GM19324 (cell line): ENCODE measurements around the gene MAL.

Experiments used
- ATAC-seq: cut with Tn5 transposase; IDR thresholded peaks from one replicate; pipeline ENCODE4 v1.9.1; 2021; ENCODE audit warnings: mild to moderate bottlenecking, moderate library complexity; ENCODE audit not compliant: unreplicated experiment, low FRiP score

MAL gene

DNA sequence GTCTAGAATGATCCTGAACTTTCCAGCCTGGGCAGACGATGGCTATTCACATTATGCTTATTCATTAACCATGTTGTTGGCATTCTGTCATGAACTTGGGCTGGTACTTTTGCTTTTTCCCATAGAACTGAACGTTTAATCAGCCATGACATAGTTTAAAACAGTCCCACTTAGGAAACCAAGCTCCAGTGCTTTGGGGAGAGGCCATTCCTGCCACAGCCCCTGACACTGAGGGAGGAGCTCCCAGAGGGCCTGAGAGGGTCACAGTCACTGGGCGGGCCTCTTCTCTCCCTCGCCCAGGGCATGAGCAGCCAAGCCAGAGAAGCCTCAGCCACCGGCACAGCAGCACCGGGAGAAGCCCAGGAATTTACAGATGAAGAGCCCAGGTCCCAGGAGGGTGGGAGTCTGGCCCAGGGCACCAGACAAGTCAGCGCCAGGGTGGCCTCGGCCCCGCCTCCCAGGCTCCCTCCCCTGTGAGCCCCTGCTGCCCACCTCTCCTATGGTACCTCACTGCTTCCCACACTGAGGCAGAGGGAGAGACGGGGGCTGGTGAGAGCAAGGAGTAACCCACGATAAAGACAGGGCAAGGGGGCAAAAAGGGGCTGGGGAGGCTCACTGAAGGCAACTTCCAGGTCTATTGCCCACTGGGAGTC lies 33.6 kb downstream of the MAL start:
- ATAC-seq, result no peak

DNA sequence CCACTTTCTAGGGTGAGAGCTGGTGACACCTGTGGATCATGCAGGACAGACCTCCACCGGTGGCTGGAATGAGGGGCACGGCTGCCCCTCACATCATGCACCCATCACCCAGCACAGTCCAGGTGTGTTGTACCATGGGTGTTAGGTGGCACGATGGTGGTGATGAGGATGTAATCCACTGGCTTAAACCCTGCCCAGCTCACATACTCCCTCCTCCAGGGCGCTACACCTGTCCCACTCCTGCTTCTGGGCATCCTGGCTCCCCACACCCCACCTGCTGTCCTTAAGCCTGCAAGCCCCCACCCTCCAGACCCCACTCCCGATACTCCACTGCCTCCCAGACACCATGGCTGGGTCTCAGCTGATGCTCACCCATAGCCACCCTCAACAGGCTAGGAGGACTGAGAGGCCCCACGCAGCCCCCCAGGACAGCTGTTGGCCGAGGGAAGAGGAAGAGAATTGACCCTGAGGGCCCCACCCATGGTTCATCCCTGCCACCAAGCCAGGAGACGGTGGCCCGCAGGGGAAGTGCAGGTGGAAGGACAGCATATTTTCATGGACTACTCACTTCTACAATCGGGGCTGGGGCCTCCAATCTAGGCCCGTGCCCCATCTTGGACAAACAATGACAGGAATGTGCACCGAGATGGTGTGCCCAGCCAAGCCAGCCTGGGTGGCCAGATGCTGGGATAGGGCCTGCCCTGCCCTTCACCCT lies 34.3 kb downstream of the MAL start:
- no peak for ATAC-seq

DNA sequence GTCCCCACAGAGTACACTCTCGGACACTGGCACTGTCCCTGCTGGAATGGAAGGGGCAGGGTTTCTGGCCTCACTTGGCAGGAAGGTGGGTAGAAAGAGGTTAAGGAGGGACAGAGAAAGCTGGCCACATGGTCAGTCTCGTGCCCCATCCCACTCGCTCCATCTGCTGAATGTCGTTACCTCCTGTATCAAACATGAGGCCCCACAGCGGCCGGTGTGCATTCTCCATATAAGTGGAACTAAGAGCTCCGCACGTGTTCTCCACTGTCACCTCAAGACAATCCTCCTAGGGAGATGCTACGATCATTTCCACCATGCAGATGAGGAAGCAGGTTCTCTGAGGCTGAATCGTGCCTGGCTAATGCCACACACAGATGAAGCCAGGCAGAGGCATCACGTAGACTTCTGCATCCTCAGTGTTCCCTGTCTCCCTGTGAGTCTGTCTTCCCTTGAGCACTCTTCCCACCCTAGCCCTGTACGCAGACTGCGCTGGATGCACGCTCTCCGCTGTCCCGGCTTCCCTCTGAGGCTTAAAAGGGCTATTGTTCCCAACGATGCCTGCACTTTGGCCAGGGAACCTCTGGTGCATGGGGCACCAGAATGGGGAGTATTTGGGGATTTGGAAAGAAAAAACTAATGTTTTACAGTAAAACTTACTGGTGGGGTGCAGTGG lies 35.1 kb downstream of the MAL start:
- ATAC-seq, result no peak

DNA sequence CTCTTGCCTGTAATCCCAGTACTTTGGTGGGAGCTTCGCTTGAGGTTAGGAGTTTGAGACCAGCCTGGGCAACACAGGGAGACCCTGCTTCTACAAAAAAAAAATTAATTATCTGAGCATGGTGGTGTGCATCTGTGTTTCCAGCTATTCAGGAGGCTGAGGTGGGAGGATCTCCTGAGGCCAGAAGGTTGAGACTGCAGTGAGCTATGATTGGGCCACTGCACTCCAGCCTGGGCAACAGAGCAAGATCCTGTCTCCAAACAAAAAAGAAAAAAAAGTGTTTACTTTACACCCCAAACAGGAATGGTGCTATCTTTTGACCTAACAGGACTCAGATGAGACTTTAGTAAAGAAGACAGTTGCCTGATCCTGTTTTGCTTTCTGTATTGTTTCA lies 35.6 kb downstream of the MAL start:
- ATAC-seq, result no peak

DNA sequence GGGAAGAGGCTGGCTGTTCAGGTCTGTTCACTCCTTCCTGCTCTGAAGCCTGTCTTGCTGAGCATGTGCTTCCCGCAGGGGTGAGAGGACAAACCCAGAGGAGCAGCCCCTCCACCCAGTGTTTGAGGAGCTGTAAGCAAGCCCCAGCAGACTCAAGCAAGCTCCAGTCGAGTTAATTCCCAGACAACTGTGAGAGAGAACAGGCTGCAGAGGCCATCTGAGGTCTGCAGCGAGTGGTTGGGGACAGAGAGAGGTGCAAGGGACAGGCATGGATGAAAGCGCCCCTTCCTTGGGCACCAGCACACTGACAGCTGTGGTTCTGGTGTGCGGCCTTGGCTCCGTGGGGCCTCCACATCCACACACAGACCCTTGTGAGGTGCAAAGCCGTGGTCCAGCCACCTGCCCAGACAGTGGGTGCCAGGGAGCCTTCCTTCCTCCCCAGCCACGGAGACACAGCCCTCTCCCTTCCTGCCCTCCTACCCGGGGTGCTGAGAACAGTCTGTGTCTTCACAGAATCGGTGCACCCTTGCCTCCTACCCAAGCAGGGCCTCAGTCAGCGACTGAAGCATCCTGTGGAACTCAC lies 36.2 kb downstream of the MAL start:
- no peak for ATAC-seq

DNA sequence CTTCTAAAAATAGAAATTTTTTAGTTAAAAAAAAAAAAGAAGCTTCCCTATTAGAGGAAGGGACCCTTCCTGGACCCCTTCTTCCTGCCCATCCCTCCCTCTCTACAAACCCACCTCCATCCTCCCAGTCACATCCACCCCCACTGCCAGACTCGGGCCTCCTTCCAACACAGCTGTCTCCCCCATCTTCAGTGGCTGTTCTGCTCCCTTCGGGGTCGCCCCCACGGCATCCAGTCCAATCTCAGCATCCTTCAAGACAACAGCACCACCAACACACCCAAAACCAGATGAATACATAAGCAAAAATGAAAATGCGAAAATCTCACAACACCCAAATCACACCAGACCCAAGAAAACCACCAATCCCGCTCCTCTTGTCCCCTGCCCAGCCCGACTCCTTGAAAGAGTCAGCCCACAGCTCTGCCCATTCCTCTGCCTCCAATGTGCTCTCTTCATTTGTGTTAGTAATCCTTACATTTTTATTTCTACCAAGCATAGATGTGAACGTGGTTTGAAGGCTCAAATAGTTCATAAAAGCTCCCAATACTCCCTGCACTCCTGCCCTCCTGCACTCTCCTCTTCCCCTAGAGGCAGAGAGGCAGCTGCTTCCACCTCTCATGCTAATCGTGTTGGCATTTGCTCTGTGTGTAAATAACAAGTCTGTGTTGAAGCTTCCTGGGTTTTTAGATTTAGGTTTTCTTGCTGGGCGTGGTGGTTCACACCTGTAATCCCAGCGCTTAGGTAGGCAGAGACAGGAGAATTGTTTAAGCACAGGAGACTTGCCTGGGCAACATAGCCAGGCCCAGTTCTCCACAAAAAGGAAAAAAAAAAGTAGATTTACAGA lies 37.0 kb downstream of the MAL start:
- peak; percentile 13 for ATAC-seq

DNA sequence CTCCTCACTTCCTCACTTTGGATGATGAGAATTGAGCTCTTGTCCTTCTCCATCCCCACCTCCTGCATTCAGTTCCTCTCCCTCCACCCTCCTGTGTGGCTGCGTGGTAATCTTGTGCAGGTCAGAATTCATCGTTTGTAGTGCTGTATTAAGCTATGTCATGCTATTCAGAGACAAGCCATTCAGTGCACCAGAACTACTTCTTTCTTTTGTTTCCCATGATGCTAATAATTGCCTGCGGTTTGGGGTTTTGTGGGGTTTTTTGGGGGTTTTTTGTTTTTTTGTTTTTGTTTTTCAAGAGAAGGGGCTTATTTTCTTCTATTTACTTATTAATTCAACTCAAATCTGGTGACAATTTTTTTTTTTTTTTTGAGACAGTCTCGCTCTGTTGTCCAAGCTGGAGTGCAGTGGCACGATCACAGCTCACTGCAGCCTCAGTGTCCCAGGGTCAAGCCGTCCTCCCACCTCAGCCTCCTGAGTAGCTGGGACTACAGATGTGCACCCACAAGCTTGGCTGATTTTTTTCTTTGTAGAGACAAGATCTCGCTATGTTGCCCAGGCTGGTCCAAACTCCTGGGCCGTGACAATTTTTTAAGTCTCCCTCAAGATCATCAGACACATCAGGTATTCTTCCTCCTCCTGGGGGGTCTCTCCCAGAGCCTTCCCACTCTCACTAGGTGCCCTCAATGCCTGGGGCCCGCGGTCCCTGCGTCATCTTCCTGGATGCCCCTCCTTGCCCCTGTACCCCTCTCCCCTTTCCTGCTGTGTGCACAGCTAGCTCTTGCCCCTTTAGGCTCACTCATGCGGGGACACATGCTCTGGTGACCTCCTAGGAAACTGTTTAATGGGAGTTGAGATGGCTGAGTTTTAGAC lies 37.8 kb downstream of the MAL start:
- peak; percentile 69 for ATAC-seq

DNA sequence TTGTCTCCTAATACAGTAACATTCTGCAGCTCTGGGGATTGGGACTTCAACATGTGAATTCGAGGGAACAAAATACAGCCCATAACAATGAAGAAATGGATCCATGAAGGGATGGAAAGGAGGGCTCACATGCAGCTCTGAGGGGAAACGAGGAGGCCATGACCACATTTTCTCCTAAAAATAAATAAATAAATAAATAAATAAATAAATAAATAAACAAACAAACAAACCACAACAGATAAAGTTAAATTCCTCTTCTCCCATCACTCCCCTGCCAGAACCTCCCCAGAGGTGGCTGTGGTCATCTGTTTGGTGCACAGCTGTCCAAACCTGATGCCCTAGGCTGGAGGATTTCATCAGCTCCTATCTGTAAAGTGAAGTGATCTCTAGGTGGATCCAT lies 42.7 kb downstream of the MAL start:
- no peak for ATAC-seq

DNA sequence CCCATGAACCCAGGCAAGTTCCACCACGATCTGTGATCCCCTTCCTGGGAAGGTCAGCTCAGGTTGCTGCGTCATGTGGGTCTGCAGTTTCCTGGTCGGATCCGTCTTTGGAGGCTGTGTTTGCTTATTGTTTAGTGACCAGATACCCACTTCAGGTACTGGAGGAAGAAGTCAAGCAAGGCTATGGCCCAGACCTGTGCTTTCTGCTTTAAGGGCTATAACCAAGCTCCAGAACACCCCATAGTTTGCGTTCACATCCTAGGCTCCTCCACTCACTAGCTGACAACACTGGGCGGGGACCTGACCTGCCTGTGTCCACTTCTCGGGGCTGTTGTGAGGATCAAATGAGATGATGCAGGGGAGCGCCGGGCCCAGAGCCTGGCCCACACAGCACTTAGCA lies 44.0 kb downstream of the MAL start:
- no peak for ATAC-seq

DNA sequence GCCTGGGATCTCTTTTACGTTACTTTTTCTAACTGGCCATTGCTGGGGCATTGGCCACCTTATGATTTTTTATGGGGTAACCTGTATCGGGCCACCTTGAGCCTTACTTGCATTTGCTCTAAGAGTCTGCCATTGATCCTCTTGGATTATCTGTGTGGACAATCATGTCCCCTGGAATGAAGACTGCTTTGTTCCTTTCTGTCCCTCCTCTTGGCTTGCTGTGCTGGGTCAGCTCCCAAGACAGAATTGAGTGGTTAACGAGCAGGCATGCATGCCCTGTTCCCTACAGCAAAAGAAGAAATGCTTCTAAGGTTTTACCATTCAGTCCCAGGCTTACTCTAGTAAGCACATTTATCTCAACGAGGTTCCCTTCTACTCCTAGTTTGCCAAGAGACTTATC lies 46.3 kb downstream of the MAL start:
- ATAC-seq, result no peak

DNA sequence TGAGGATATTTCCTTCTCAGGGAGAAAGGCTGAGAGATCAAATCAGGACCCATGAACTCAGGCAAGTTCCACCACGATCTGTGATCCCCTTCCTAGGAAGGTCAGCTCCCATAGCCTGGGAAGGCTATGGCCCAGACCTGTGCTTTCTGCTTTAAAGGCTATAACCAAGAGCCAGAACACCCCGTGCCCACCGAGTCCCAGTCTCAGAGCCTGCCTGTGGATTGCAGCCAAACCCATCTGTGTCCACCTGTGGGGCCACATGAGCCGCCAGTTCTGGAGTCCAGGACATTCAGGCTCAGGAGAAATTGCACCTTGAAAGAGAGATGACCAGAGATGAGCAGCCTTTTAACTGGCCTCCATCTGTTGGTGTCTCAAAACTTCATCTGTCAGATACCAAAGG lies 46.9 kb downstream of the MAL start:
- ATAC-seq, result no peak

DNA sequence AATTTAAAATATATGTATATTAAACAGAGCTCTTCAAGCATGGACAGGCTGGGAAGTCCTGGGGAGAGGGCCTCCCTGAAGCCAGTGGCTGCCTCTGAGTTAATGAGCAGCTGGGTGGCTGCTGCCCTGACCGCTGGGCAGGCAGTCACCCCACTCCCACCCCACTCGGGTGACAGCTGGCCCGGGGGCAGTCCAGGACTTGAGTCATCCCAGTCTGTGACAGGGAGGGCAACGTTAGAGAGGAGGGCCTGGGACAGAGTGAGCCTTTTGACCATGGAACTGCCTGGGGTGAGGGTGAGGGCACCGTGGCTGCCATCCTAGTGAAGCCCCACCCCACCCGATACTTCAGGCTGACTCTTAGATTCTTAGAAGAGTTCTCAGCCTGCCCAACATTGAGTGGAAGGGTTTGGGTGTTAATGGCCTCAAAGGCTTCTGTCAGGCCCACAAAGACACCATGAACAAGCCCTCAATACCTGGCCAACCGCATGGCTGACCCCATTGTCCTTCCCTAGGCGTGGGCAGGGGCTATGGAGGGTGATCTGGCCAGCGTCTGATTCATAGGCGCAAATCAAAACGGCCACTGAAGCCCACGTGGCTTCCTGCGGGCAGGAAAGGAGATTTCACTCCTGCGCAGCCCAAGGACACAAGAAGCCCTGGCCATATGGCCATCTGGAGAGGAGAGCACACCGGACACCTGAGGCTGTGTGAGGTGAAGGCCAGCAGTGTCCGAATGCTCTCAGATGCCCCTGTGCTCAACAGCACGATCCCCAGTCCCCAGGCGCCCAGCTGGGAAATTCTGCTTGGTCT lies 48.6 kb downstream of the MAL start:
- no peak for ATAC-seq

DNA sequence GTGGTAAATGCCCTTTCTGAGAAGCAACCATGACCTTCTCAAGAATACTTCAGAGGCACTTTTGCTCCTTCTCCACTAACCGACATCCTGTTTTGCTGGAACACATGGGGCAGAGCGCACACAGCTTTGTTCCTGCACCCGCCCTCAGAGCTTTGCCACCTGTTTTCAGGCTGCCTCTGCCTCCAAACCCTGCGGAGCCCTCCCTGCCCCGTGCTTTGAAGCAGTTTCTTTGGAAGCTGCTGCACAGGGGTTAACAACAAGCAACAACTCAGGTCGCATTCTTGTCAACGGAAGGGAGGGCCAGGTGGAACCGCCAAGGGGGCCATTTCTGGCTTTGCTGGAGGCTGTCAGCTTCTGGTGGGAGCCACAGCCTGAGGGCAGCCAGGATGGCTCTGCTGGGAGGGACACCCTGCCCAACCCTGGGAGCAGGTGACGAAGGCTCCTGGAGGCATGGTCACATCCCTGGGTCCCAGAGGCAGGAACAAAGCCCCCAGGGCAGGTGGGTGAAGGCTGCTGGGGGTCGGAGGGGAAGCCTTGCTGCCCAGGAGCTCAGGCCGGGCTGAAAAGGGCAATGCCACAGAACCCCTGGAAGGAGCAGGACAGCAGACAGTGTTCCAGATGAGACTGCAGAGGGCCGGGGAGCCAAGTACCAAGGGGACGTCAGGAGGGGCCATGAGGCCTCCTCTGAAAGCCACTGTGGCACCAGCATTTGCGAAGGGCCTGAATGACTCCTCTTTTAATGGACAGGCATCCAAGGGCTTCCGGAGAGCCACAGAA lies 49.3 kb downstream of the MAL start:
- ATAC-seq, result no peak

DNA sequence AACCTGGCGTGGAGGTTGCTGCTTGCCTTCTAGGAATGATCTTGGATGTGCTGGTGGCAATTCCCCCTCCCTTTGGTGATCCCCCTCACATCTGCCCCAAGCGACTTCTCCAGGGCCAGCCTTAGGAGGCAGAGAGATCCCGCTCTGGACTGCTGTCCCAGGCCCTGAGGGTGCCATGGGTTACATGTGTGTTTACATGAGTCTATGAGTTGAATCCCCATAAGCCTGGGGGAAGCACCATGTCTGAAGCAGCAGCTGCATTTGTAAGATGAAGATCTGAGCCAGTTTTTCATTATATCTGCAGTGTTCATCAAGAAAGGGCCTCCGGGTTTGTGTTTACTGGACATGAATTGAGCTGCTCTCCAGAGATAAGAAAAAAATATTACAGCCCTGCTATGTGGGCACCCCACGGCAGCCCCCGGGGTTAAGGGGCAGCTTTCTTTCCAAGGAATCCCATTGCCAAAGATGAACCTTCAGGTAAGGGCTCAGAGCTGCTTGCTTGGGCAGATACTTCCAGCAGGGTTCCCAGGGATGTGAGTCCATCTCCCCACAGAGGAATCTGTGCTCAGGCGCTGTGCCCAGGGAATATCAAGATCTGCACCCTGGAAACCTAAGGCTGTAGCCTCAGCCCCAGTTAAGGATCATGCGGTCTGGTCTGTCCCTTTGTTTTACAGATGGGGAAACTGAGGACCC lies 50.1 kb downstream of the MAL start:
- no peak for ATAC-seq

DNA sequence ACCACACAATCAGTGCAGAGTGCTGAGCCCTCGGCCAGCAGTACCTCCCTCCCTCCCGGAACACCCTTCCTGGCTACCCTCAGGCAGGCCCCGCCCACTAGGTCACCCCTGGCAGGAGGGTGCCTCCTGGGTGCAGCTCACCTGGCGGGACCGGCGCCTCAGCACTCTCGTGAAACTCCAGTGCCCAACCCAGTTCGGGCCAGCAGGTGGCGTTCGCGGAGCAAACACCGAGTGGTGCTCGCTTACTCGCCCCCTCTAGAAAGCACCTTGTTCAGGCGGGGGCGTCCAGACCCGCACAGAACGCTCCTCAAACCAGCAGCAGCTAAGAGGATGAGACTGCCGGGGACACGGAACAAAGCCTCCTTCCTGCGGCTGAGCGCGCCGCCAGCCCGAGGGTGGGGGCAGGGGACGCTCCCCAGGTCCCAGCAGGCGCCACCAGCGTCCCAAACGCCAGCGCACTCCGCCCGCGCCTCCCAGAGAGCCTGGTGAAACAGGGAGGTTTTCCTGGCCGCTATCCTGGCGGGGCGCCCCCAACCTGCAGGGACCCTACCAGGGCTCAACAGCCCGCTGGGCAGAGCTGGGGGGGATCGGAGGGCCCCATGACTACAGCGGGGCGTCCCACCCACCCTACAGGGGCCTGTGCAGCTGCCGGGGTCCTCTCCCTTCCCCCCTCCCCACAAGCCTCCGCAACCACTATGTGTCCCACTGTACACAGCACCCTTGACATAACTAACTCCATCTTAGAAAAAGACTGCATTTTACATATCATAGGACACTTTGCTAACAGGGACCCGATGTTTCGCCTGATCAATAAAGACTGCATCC lies 51.4 kb downstream of the MAL start:
- peak; percentile 78 for ATAC-seq

DNA sequence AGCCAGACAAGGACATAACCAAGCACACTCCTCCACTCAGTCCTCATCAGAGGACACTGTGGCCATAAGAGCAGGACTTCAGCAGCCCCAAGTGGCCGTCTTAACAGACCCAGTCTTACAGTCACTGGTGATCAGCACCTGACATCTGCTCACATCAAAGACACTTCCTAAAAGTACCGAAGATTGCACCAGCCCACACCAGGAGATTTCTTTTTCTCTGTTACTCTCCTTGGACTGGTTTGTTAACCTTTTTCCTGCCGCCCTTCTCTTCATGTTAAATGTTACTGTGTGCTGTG lies 52.0 kb downstream of the MAL start:
- ATAC-seq, result no peak
